Measurements from ENCODE around the gene CTU1. TPM values are rescaled to one million over a fixed set of nuclear protein-coding genes. Genes with fewer than 3 reads are reported as not detected.

CTU1 gene
- total and polyA plus RNA-seq, 2 of the 4 experiments (the other 2 are of a cell fraction): 2.0 to 3.3 TPM

DNA sequence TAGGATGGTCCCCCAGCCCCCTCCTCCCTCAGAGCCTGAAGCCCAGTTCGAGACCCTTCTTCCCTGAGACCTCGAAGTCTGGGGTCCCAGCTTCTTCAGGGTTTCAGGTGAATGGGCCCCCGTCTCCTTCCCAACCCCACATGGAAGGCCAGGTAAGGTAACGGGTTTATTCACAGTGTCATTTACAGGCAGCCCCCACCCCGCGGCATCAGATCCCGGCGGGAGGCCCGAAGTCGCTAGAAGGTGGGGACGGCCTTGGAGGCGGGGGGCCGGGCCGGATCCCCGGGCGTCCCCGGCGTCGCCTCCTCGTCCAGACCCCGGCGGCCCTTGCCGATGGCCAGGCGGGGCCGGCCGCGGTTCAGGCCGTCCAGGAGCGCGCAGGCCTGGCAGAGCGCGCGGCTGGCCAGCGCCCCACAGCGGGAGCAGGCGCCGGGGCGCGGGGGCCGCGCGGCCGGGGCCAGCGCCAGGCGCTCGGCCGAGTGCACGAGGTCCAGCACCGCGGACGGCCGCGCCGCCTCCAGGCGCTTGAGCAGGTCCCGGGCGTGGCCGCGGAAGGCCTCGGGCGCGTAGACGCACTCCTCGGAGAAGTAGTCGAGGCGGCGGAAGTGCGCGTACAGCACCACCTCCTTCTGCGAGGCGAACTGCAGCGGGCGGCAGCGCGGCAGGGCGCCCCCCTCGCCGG lies 9.7 kb downstream of the CTU1 start:
- no peak overlapping the region for H3K4me2 ChIP-seq (ENCODE audit: low read depth, low read length)
- DNase-seq (no peak), ATAC-seq (ENCODE audit: low read depth) (no peak)
- no peak overlapping the region for H3K27ac ChIP-seq (ENCODE audit: insufficient read depth, low read length)
- H2BK15ac ChIP-seq (ENCODE audit: low read depth, low read length): no peak overlapping the region
- ChIA-PET CTCF (no interaction called here), POLR2A (ENCODE audit: unreplicated experiment) (no interaction called here)
- dilution Hi-C loops (cut with HindIII; ENCODE audit: low sequenced_read_pairs, unreplicated experiment) (no loop called here), in situ Hi-C loops (cut with MboI; ENCODE audit: low sequenced_read_pairs) (no loop called here), intact Hi-C loops (cut with micrococcal nuclease) (loop anchor here (5.0 kb wide), 1 partner anchor 166 kb away; no protein-coding TSS in a partner anchor)
- peaks cover 25% of the 10 kb centered on the region for H4K20me1 ChIP-seq (ENCODE audit: insufficient read depth, low read length)
- no peak overlapping the region for H2BK5ac ChIP-seq (ENCODE audit: low read depth, low read length, poor library complexity, severe bottlenecking)
- H4K8ac ChIP-seq (ENCODE audit: low read depth in 2 of 2, low read length in 2 of 2): no peak overlapping the region
- H3K9me1 ChIP-seq (ENCODE audit: insufficient read depth, low read length): no peaks in the 10 kb centered on the region; the same call in 1 of the 2 replicates
- no peak overlapping the region for H4K91ac ChIP-seq (ENCODE audit: insufficient read depth, low read depth, low read length)
- no peak for TF ChIP-seq BHLHE40 (IDR thresholded peaks at IDR 0.05; ENCODE audit: low read depth, low read length)
- no peak for TF ChIP-seq RAD21 (IDR thresholded peaks at IDR 0.05; ENCODE audit: low read length)
- TF ChIP-seq SMC3 (IDR thresholded peaks at IDR 0.05; ENCODE audit: low read depth, low read length): no peak
- no peak overlapping the region for H2BK120ac ChIP-seq (ENCODE audit: low read depth, low read length)
- no peak overlapping the region for H3K4me3 ChIP-seq (ENCODE audit: insufficient read depth, low read depth, low read length)
- WGBS, 2 experiments (ENCODE audit: extremely low coverage in 2 of 2, insufficient read length in 1 of 2): 76% methylated on average over 8 of the region's 78 CpGs; no CpG with 5 or more reads in 1 of the 2 experiments
- peaks cover 7 to 39% of the 10 kb centered on the region in 2 experiments; a peak in 3 of 4 replicates for H3K79me1 ChIP-seq (ENCODE audit: low read depth in 1 of 2, low read length in 2 of 2)
- no peak overlapping the region for H3K9ac ChIP-seq (ENCODE audit: low read depth, low read length)
- H3K4ac ChIP-seq (ENCODE audit: low read depth, low read length): no peak overlapping the region
- BruUV-seq (replicated peaks): no TSS peak
- no peaks in the 10 kb centered on the region for H3K9me3 ChIP-seq (ENCODE audit: control insufficient read depth, insufficient read depth, low read length)
- no peak overlapping the region for H4K5ac ChIP-seq (ENCODE audit: low read depth, low read length)
- no peak overlapping the region for H3K23ac ChIP-seq (ENCODE audit: low read depth, low read length)
- no peak overlapping the region for H2AK5ac ChIP-seq (ENCODE audit: low read depth, low read length)
- no peak overlapping the region for H2BK20ac ChIP-seq (ENCODE audit: low read depth, low read length)
- H3K14ac ChIP-seq (replicated peaks; ENCODE audit: low read depth, low read length): no peak overlapping the region
- H3K56ac ChIP-seq (ENCODE audit: extremely low read depth, insufficient read depth, low read length): no peak overlapping the region
- peaks cover 19% of the 10 kb centered on the region for H3K36me3 ChIP-seq (ENCODE audit: control insufficient read depth, insufficient read depth, low read length)
- no peak overlapping the region for H2AFZ ChIP-seq (replicated peaks; ENCODE audit: low read length, poor library complexity)
- H3K27me3 ChIP-seq (ENCODE audit: control insufficient read depth, insufficient read depth, low read length): no peaks in the 10 kb centered on the region
- no peaks in the 10 kb centered on the region for H3K4me1 ChIP-seq (ENCODE audit: control insufficient read depth, insufficient read depth, low read length)
- no peak overlapping the region for H2AK9ac ChIP-seq (replicated peaks; ENCODE audit: low read depth, low read length, poor library complexity)
- H3K18ac ChIP-seq (ENCODE audit: low read depth, low read length): no peak overlapping the region

Data from IMR-90 (cell line).